NCI-H510A treated with DMSO at 0.1 percent for 48 hours (cell line): ENCODE results near the gene SLC16A13.
"Not testable (repeated sequence)": the region's sequence is repeated elsewhere in the genome, so short reads cannot be mapped to it uniquely, and the experiment has no call there.

ENCODE experiments used
- DNase-seq: peaks from one replicate; lab custom pipeline; 2025; lab: John Stamatoyannopoulos, UW

Gene SLC16A13

DNA sequence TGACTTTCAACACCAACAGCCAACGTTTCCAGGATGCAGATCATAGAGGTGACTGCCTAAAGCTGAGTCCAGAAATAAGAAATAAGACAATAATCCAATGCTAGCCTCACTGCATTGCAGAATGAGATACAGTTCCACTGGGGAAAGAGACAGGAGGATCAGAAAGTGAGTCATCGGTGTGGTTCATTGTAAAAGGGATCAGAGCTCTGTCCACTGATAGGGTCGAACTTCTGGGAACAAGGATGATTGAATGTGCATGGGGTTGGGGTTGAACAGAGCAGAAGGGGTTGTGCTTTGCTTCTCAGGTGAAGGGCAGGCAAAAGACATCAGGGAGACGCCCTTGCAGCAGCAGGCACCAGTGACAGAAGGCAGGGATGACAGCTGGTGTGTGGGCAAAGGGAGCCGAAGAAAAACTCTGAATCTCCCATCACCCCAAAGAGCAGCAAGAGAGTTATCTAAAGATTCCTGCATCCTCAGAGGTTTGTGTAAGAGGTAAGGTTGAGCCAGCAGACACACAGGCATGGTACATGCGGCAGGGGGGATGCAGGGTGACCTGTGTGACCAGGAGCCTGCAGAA, 27.8 kb downstream of the SLC16A13 start:
- DNase-seq: no peak

DNA sequence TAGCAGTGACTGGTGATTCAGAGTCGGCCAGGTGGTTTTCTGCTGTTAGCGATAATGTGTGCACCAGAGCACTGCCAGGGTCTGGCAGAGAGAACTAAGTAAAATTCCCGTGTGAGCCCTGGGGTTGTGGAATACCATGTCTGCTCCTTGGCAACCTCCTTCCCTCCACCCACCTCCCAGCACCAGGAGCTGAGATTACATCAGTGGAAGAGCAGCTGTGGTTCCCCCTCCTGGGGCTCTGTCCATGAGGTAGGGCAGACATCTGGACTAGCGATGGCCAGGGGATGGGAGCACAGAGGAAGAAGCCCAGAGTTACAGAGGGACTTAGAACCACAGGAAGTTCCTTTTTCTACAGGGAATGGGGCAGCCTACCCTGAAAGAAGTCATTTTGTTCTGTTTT, 28.4 kb downstream of the SLC16A13 start:
- DNase-seq: no peak

DNA sequence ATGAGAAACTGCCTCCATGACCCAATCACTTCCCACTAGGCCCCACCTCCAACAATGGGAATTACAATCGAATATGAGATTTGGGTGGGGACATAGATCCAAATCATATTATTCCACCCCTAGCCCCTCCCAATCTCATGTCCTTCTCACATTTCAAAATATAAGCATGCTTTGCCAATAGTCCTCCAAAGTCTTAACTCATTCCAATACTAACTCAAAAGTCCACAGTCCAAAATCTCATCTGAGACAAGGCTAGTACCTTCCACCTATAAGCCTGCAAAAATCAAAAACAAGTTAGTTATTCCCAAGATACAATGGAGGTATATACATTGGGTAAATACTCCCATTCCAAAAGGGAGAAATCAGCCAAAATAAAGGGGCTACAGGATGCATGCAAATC, 31.4 kb downstream of the SLC16A13 start:
- no peak for DNase-seq

DNA sequence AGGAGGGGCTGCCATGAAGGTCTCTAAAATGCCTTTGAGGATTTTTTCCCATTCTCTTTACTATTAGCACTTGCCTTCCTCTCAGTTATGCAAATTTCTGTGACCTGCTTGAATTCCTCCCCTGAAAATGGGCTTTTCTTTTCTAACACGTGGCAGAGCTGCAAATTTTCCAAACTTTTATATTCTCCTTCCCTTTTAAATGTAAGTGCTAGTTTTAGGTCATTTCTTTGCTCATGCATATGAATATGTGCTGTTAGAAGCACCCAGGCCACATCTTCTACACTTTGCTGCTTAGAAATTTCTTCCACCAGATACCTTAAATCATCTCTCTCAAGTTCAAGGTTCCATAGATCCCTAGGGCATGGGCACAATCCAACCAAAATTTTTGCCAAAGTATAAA, 32.5 kb downstream of the SLC16A13 start:
- no peak for DNase-seq

DNA sequence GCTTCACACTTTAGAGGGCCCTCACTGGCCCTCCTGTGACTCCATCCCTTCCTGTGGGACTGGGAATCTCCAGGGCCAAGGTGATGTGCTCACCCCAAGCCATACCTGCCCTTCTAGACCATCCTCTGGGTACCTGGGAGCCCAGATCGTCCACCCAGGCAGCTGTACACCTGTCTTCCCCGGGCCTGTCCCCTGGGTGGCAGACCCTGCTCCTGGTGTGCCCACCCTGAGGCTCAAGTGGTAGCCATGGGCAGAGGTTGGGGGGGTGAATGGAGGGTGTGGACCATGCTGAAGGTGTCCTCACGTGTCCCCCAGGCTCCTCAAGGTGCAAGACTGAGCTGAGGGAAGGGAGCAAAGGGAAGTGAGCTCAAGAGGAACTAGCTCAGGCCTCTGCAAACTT, 34.9 kb downstream of the SLC16A13 start:
- no peak for DNase-seq

DNA sequence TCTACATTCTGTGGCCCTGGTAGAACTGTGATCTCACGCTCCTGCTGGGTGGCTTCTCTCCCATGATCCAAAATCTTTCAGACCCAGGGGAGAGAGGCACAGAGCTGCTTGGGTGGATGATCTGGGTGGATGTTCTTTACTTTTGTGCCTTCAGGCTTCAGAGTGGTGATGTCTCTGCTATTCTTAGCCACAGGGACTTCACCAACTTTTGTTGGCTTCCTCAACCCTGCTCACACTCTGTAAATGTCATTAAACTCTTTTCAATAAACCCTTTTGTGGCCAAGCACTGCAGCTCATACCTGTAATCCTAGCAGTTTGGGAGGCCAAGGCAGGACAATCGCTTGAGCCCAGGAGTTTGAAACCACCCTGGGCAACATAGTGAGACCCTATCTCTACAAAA, 36.6 kb downstream of the SLC16A13 start:
- DNase-seq: no peak

DNA sequence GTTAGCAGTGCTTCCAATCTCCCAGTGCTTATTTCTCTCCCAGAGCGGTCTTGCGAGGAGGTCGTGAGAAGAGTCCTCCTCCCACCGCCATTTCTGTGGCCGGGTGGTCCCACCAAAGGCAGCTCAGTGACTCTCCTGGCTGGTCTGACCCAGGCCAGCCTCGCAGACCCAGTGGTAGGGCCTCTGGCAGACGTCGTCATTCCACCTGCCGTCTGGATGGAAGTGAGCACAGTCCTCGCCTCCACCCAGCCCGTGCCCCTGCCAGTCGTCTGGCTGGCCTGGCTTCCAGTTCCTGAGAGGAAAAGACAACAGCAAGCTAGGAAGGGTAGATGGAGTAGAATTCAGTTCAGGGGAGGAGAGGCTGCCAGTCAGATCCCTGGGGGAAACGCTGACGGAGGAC, 39.1 kb downstream of the SLC16A13 start:
- DNase-seq: no peak

DNA sequence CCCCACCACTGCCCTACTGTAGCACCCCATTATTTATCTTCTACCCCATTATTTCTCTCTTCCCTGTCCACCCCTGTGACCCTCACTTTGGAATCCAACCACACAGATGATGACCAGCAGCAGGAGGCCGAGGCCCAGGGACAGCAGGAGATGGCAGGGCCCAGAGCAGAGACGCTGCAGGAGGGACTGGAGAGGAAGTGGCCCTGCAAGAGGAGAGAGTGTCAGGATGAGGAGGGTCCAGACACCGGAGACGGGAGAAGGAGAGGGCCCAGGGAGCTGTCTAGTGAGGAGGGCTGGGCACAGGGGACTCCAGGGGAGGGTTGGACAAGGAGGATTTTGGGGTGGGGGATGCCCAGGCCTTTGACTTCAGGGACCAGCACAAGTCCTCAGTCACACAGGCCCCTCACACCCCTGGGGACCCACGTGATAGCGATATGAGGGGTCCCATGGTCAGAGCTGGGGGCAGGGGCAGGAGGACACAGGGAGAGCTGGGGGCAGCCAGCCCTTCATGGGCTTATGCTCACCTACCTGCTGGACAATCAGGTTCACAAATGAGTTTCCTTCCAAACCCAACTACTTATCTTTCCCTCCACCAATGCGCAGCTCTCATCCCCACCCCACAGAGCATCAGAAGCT, 42.2 kb downstream of the SLC16A13 start:
- no peak for DNase-seq

DNA sequence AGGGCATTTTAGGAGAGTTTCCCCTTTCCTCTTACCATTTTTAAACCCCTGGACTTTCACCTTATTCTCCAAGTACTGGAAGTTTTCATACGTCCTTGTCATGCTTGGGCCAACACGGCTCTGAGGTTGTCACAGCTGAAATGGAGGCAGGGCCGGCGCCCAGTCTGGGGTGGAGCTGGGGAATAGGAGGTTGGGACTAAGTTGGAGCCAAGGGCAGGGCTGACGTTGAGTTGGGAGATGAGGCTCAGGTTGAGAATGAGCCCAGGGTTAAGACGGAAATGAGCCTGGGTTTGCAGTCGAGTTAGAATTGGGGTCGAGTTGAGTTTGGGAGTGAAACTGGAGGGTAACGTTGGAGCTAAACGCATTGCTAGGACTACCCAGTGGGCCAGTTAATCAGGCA, 42.9 kb downstream of the SLC16A13 start:
- no peak for DNase-seq

DNA sequence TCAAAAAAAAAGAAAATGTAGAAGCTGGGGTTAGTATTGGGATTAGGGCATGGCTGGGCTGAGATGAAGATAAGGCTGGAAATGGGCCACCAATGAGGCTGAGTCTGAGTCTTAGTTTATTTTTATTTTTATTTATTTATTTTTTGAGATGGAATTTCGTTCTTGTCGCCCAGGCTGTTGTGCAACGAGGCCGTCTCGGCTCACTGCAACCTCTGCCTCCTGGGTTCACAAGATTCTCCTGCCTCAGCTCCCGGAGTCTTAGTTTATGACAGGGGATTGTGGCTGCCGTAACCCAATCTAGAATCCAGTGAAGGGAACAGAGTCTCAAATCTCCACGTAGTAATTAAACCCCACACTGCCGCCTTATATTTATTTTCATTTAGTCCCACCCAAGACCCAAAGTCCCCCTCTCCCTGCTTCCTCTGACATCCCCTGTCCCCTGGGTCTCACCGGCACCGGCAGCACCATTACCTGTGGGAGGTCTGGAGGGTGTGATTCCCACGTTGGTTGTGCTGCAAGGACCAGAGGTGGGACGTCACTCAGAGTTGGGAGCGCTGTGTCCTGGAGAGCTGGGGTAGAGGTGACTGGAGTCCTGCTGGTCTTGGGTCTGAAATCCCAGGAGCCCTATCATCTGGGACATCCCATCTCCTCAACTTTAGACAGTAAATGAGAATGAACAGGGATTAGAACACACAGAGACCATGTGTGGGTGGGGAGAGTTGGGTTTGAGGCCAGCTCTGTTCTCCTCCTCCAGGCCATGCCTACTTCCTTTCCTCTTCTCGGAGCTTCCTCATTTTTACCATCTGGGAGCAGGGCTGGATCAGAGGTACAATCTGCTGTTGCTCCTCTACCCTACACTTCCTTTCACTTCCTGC, 44.0 kb downstream of the SLC16A13 start, which contains the start of gene CLEC10A:
TSS of gene CLEC10A (minus strand) at position 671 of the 875 bp plus-strand sequence. CDS start 1,439 bp downstream, outside the sequence.
- no peak for DNase-seq

DNA sequence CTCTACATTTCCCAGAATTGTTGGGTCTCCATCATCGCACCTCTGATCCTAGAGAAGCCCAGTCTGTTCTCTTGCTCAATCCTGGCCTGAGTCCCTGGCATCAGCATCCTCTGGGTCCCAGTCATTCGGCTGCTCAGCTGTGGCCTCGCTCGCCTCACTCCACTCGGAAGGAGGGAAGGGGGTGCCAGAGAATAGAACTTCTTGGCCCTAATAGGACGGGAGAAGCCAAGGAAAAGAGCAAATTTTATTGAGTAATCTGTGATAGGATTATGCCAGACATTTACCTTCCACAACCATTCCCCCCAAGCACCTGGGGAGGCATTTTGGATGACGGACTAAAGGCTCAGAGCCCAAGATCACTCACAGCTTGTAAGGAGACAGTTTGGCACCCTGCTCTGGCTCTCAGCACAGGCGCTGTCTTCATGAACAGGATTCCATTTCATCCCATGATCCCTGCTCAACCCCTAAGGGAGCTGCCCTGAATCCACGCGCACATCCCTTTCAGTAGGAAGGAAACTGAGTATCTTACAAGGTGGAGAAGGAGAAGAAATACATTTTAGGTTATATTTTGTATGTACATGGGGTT, 44.7 kb downstream of the SLC16A13 start:
- no peak for DNase-seq

DNA sequence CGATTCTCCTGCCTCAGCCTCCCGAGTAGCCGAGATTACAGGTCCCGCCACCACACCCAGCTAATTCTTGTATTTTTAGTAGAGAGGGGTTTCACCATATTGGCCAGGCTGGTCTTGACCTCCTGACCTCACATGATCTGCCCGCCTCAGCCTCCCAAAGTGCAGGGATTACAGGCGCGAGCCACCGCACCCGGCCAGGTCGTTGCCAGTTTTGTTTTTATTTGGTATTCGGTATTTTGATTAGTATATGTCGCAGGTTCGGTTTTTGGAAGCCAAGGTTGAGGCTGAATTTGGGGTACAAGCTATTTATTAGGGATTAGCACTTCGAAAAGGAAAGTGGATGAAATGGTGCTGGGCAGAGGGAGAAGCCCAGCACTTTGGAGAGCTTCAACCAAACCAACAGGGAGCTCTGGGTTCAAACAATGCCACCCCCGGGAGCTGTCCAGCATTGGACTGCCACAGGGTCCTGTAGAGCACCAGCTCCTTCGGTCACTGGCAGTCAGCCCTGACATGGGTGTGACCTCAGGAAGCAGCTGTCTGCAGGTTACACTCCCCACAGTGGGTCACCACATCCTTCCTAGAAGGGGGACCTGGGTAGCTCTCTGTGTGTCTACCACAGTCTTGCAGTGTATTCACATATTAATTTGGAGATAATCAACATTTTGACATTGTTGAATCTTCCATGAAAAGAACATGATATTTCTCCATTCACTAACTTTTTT, 45.7 kb downstream of the SLC16A13 start:
- no peak for DNase-seq

DNA sequence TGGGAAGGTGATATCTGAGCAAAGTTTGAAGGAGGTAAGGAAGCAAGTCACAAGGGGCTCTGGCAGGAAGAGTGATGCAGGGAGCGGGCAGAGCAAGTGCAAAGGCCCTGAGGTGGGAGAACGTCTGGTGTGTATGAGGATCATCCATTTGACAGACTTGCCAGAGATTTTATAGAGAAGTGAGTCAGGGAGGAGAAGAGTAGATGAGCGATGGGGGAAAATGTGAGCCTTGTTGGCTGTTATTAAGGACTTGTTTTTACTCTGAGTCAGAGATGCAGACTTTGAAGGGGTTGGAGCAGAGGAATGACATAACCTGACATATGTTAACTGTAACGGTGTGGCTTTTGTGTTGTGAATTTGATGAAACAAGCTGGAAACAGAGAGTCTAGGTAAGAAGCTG, 47.8 kb downstream of the SLC16A13 start:
- no peak for DNase-seq

DNA sequence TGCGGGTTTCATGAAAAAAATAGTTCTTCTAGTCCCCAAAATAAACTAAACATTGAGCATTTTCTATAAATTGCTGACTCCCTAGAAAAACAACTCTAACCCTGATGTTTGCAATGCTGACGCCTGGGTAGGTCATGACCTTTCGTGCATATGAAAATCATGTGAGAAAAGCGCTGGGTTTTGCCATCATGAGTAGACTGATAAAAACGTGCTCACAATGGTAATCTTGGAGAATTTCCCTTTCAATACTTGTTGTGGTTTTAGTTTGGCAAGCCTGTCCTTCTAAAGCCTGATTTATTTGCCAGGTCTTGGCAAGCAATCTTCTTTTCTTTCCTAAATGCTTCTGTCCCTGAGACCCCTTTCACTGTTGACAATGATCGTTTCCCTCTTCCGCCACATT, 48.3 kb downstream of the SLC16A13 start:
- DNase-seq: no peak

DNA sequence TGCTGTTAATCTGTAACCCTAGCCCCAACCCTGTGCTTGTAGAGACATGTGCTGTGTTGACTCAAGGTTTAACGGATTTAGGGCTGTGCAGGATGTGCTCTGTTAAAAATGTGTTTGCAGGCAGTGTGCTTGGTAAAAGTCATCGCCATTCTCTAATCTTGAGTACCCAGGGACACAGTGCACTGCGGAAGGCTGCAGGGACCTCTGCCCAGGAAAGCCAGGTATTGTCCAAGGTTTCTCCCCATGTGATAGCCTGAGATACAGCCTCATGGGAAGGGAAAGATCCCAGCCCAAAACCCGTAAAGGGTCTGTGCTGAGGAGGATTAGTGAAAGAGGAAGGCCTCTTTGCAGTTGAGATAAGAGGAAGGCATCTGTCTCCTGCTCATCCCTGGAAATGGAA, 52.6 kb downstream of the SLC16A13 start:
- not testable (repeated sequence) for DNase-seq

DNA sequence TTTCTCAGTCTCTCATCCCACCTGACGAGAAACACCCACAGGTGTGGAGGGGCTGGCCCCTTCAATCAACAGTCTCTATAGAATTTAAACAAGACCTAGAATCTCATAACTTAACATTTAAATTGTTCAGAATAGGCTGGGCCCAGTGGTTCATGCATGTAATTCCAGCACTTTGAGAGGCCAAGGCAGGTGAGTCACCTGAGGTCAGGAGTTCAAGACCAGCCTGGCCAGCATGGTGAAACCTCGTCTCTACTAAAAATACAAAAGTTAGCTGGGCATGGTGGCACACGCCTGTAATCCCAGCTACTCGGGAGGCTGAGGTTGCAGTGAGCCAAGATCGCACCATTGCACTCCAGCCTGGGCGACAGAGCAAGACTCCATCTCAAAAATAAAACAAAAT, 53.8 kb downstream of the SLC16A13 start:
- not testable (repeated sequence) for DNase-seq
